NOMO-1 treated with DMSO at 0.1 percent for 48 hours (cell line): ENCODE measurements around the gene C9orf78.

Experiments used
- DNase-seq: peaks from one replicate; lab custom pipeline; 2025; ENCODE audit not compliant: unreplicated experiment; lab: John Stamatoyannopoulos, UW

Gene C9orf78

DNA sequence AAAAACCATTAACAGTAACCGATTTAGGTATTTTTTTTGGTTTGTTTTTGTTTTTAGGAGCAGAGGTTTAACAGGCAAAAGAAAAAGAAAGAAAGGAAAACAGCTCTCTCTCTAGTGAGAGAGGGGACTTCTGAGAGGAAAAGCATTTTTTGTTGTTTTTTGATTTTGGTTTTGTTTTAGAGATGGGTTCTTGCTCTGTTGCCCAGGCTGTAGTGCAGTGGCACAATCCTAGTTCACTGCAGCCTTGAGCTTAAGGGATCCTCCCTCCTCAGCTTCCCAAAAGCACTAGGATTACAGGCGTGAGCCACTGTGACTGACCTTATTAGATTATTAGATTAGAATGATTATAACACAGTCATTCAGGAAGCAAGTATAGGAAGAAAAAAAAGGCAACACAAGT lies 10.3 kb upstream of the C9orf78 start:
- no peak for DNase-seq

- no peak for DNase-seq
These were observed 6.0 kb upstream of the C9orf78 start for GRCh38 chr9:129841071-129841470.

DNA sequence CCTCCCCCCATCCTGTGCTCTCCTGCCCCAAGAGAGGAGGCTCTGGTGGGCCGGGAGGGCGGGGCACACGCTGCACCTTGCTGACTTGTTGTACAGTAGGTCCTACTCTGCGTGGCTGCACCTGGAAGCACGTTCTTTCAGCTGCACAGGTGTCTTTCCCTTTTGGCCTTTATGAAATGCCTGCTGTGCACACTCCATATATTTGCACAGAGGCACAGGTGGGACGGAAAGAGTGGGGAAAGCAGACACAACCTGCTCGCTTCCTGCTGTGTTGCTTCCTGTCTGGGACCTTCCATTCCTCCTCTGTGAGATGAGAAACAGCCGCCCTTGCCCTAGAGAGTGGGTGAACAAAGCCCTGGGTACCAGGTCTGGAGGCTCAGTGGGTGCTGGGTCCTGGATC lies 5.0 kb upstream of the C9orf78 start:
- DNase-seq = no peak

- DNase-seq = no peak
These were observed 4.4 kb upstream of the C9orf78 start for GRCh38 chr9:129839324-129840023.

- peak; percentile 63 for DNase-seq
These were observed 3.7 kb upstream of the C9orf78 start for GRCh38 chr9:129838707-129839259.

GRCh38 chr9:129836311-129837007 lies 1.4 kb upstream of the C9orf78 start:
- no peak for DNase-seq

- DNase-seq = no peak
These were observed 767 bp upstream of the C9orf78 start for GRCh38 chr9:129835860-129836223.

- DNase-seq = peak; percentile 25
These were observed 467 bp downstream of the C9orf78 start for GRCh38 chr9:129834489-129835127.

GRCh38 chr9:129832982-129833381 lies 2.1 kb downstream of the C9orf78 start:
- DNase-seq = no peak

DNA sequence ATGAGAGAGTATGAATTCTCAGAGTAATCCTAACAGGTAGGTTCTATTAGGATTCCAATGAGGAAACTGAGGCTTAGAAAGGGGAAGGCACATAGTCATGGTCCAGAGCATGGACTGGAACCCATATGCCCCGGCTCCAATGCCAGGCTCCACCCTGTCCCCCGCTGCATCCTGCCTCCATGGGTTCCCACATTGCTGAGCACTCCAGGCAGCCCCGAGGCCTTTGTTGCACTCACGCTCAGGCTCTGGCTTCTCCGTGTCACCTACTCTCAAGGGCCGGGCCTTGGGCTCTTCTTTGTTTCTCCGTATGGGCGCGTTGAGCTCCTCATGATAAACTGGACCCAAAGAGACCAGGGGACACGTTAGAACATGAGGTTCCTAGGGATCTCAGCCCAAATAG lies 6.1 kb downstream of the C9orf78 start:
- DNase-seq = no peak

DNA sequence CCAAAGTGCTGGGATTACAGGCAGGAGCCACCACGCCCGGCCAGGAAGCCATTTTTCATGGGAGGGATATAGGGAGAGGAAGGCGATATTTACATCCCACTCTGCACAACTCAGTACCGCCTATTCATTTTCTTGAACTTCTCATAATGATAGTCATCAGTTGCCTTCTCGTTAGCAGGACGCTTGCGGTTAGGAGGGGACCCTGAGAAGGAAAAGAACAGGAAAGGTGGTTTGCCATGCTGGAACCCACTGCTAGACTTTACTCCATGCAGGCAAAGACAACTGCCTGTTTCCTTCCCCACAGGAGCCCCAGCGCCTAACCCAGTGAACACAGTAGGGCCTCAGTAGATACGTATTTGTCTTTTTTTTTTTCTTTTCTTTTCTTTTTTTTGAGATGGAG lies 7.0 kb downstream of the C9orf78 start:
- DNase-seq = no peak

DNA sequence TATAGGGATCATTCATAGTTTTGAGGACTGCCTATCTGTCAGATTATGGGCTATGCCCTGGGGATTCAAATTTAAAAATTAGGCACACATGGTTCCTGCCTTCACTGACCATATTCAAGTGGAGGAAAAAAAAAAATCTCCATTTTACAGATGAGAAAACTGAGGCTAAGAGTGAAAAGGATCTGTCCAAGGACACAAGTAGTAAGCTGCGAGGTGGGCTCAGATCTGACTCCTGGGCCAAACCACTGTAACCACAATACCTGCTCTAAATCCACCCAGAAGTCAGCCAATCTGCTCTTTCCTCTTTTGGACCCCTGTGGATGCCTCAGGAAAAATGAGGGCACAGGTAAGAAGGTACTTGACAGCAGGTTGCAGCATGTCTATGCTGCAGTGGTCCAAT lies 8.3 kb downstream of the C9orf78 start:
- DNase-seq = no peak

DNA sequence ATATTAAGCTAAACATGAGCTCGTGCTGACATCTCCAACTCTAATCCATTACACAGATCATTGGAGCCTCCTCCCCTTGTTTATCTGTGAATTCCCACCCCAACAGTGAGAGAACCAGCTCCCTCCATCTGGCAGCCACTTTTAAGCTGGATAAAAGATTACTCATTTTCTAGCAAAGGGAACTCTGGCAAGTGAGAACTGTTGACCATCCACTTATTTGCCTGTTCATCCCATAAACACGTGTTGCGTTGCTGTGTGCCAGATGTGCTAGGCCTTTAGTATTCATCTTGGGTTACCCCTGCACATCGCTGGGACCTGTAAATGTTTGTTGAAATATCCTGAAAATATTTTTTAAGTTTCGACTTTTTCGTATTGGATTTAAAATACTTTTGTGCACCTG lies 8.7 kb downstream of the C9orf78 start:
- DNase-seq = no peak

GRCh38 chr9:129823935-129824601 lies 11.0 kb downstream of the C9orf78 start, which contains the start of gene TOR1A:
Gene TOR1A, minus strand, starts transcription at chr9:129824136. Its CDS starts 51 bp downstream, at chr9:129824085.
- peak; percentile 94 for DNase-seq

- DNase-seq = no peak
These were observed 11.5 kb downstream of the C9orf78 start for GRCh38 chr9:129823542-129823934.

- DNase-seq = peak; percentile 69
These were observed 12.1 kb downstream of the C9orf78 start for GRCh38 chr9:129822898-129823541.

- DNase-seq = peak; percentile 89
These were observed 18.3 kb downstream of the C9orf78 start for GRCh38 chr9:129816501-129817435.

DNA sequence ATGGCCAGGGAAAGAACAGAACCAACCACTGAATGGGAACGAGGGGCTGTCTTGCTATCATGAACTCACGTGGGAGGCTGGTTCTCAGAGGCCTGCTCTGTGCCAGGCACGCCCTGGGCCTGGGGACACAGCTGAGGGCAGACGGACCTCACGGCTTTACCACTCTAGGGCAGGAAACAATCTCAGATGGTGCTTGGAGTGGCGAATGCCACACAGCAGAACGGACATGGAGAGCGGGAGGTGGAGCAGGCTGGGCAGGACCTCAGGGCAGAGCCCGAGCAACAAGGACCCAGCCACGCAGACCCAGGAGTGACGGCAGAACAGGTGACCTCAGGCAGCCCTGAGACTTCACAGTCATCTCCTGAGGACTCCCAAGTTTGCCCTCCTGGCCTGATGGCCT lies 19.8 kb downstream of the C9orf78 start:
- DNase-seq = no peak

DNA sequence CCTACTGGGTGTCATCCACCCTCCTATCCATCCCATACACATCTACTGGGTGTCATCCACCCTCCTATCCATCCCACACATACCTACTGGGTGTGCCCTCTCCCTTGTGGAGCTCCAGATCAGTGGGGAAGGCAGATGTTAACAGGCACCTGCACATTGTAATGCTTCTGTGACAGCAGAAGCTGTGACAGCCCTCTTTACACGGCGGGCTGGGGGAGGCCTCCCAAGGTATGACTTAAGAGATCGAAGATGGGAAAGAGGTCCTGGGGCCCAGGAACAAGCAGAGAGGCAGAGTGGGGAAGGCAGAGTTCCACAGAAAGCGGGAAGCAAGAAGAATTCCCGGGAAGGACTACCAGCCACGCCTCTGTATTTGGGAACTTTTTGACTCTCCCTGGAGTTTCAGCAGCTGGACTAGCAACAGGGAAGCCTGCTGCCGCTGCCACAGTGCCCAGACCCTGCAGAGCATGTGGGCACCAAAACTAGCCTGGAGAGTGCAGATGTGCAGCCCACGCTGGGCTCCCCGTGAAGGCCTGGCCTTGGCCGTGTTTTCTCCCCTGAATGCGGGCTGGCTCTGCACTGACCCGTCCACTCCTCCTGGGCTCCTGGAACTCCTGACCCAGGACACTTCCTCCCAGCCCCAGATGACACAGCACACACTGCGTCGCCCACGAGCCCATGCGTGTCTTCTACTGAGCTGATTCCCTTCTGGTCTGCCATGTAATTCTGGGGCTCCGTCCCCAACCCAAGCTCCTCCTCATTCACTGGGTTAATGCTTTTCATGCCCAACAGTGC lies 20.4 kb downstream of the C9orf78 start:
- no peak for DNase-seq
